Right cardiac atrium (tissue), 5 donors: Measurements from ENCODE around the gene C11orf68. TPM values are rescaled to one million over a fixed set of nuclear protein-coding genes. Genes with fewer than 3 reads are reported as not detected.

Source experiments
- ATAC-seq, 2 donors: fragments of 200-7000 bp; cut with Tn5 transposase; one replicate each; pipeline versions ENCODE4 v1.8.0 to v1.9.1; 2020; ENCODE audit warnings: moderate library complexity in 2 of 2, mild to moderate bottlenecking in 1 of 2
- DNase-seq, 3 donors: peaks; one replicate each; pipeline ENCODE4 v3.0.0-alpha.2; 2020
- H3K27ac ChIP-seq: one replicate; pipeline ENCODE4 v1.5.1; 2013; ENCODE audit warnings: mild to moderate bottlenecking, low read length, control low read depth, moderate library complexity
- H3K27me3 ChIP-seq: one replicate; pipeline ENCODE4 v1.6.1; 2013; ENCODE audit not compliant: control insufficient read depth, insufficient read depth
- H3K4me1 ChIP-seq: one replicate; pipeline ENCODE4 v1.6.1; 2013; ENCODE audit warnings: low read length; ENCODE audit not compliant: control insufficient read depth, insufficient read depth
- H3K4me3 ChIP-seq: one replicate; pipeline ENCODE4 v1.5.1; 2013; ENCODE audit warnings: low read length, control low read depth
- H3K9me3 ChIP-seq: one replicate; pipeline ENCODE4 v1.6.1; 2013; ENCODE audit warnings: low read length; ENCODE audit not compliant: control insufficient read depth
- WGBS: extraction: QIAGEN DNeasy Blood & Tissue Kit; methylation state at CpG from one replicate; pipeline ENCODE4 v1.1.7; 2013; 5-methylcytosine and 5-hydroxymethylcytosine counted together
- intact Hi-C, 4 donors: fragments of 100-400 bp; cut with DNase I; formaldehyde crosslinking; loops; one replicate each; pipeline versions ENCODE4 v1.11.0 to v1.14.0; 2022 to 2023
- polyA plus RNA-seq: library from polyadenylated mRNA; stranded (reverse); fragments of 200-250 nt; gene quantifications from one replicate; pipeline ENCODE4 v1.2.3, GENCODE V29; 2013
- total RNA-seq, 4 donors: library from RNA; stranded (reverse); fragmentation: NEBNext Ultra II Directional; extraction: Animal tissue kit (Norgen Biotek cat#: 25700); gene quantifications; one replicate each; pipeline ENCODE4 v1.2.1, GENCODE V29; 2021
- donor health status: healthy with polysubstance abuse.
- donor health status: DM: no; HTN: yes; CAD: no.
- donor health status: DM: no; HTN: no; CAD: no.
- donor health status: DM: no; HTN: yes; CAD: no; lungs with severe emphysema.
- donor health status: DM: yes; HTN: yes; CAD: no.

The C11orf68 gene
- total and polyA plus RNA-seq, 5 donors: 31.1 to 41.8 (median 39.6) TPM

- Histone ChIP-seq H3K27me3 (no peaks in the 10 kb centered on the region), H3K4me1 (peaks cover 7% of the 10 kb centered on the region), H3K9me3 (no peaks in the 10 kb centered on the region), H3K27ac (peak within 1 kb of the TSS; percentile 97), H3K4me3 (peak within 1 kb of the TSS; percentile 55)
- DNase-seq: peak; percentile 98 to 99 (median 99)
- intact Hi-C loops: loop anchor here in 2 of 4 donors (5.0 to 10.0 kb wide), 3 partner anchors 74 to 99 kb away; partner anchors contain the start of gene SART1 (in 2 of the 2)
- ATAC-seq: peak; percentile 83 to 87
- WGBS: under 1% methylated on average over 57 of the region's 57 CpGs
These were observed 30.6 kb downstream of the C11orf68 start, which contains the start of gene FIBP for GRCh38 chr11:65888163-65888814. TSS of gene FIBP (minus strand) at chr11:65888471. CDS start at chr11:65888418, 53 bp downstream.

GRCh38 chr11:65887723-65888162 lies 31.1 kb downstream of the C11orf68 start:
- Histone ChIP-seq H3K4me1 (peaks cover 6% of the 10 kb centered on the region), H3K4me3 (peak overlapping the region; percentile 55), H3K27ac (peak overlapping the region; percentile 49), H3K27me3 (no peaks in the 10 kb centered on the region), H3K9me3 (no peaks in the 10 kb centered on the region)
- no peak for DNase-seq
- 3% methylated on average over 23 of the region's 23 CpGs for WGBS
- no peak for ATAC-seq
- intact Hi-C loops: loop anchor here in 2 of 4 donors (5.0 to 10.0 kb wide), 3 partner anchors 75 to 100 kb away; partner anchors contain the start of gene SART1 (in 2 of the 2)

DNA sequence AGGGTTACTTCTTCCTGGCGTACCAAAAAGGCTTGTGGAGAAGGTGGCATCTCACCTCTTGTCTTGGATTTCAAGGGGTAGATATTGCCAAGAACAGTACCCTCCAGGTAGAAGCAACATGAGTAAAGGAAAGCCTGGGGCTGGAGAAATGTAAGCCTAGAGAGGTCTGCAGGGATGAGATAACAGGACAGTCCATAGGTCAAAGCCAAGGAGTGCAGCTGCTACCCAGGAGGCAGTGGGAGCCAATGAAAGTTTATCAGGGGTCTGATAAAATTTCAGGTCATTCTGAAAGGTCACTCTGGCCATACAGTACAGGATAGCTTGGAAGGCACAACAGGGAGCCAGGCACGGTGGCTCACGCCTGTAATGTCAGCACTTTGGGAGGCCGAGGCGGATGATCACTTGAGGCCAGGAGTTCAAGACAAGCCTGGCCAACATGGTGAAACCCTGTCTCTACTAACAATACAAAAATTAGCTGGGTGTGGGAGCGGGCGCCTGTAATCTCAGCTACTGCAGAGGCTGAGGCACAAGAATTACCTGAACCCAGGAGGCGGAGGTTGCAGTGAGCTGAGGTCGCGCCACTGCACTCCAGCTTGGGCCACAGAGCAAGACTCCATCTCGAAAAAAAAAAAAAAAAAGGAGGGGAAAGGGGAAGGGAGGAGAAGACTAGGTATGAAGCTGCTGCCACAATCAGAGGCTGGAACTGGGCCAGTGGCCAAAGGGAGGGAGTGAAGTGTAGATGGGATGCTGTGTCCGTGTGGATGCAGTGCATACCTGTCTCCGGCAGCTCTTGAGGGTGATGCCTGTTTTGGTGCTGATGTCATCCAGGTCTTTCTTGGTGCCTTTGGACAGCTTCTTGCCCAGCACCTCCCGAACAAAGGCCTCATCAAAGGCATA lies 31.8 kb downstream of the C11orf68 start:
- no peak for ATAC-seq
- 76% methylated on average over 14 of the region's 14 CpGs for WGBS
- Histone ChIP-seq H3K4me1 (peaks cover 4% of the 10 kb centered on the region), H3K27me3 (no peaks in the 10 kb centered on the region), H3K4me3 (peak overlapping the region; percentile 55), H3K9me3 (no peaks in the 10 kb centered on the region), H3K27ac (peak overlapping the region; percentile 49)
- peak in 1 of 3 donors; percentile 71 for DNase-seq
- intact Hi-C loops: loop anchor here in 2 of 4 donors (5.0 to 10.0 kb wide), 3 partner anchors 75 to 100 kb away; partner anchors contain the start of gene SART1 (in 2 of the 2)

DNA sequence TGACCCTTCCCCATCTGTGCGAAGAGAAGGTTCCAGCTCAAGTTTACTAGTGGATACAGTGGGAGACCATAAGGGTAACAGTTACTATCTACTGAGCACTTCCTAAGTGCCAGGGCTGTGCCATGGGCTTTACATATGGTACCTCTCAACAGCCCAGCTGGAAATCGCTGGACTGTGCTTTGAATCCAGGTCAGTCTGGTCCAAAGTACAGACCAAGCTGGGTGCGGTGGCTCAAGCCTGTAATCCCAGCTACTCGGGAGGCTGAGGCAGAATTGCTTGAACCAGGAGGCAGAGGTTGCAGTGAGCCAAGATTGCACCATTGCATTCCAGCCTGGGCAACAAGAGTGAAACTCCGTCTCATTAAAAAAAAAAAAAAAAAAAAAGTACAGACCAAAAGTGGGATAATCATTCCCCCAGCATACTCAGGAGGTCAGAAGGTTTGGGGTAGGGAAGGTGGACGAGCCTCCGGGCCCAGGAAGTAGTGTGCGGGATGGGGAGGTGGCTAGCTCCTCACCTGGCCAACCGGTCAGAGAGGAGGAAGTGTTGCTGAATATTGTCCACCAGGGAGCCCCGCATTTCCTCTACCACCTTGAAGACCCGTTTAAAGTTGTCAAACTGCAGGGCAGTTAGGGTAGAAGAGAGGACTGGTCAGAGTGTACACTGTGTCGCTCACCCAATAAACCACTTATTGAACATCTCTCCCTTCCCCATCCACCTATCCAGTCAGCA lies 32.9 kb downstream of the C11orf68 start:
- intact Hi-C loops: loop anchor here in 3 of 4 donors (2.0 to 10.0 kb wide), 5 partner anchors 76 to 105 kb away; partner anchors contain the start of gene SART1 (in 2 of the 3)
- no peaks in the 10 kb centered on the region for H3K27me3 ChIP-seq
- ATAC-seq: no peak
- peaks cover 4% of the 10 kb centered on the region for H3K4me1 ChIP-seq
- WGBS: 92% methylated on average over 12 of the region's 12 CpGs
- H3K9me3 ChIP-seq: no peaks in the 10 kb centered on the region
- H3K27ac ChIP-seq: no peak overlapping the region
- peak in 1 of 3 donors; percentile 31 for DNase-seq
- no peak overlapping the region for H3K4me3 ChIP-seq

- ATAC-seq: no peak
- Histone ChIP-seq H3K27ac (no peak overlapping the region), H3K27me3 (no peaks in the 10 kb centered on the region), H3K4me1 (peaks cover 4% of the 10 kb centered on the region), H3K9me3 (no peaks in the 10 kb centered on the region), H3K4me3 (no peak overlapping the region)
- no peak for DNase-seq
- intact Hi-C loops: loop anchor here in 3 of 4 donors (2.0 to 10.0 kb wide), 5 partner anchors 77 to 106 kb away; partner anchors contain the start of gene SART1 (in 2 of the 3)
- 92% methylated on average over 7 of the region's 7 CpGs for WGBS
These were observed 33.6 kb downstream of the C11orf68 start for GRCh38 chr11:65885231-65885630.

- Histone ChIP-seq H3K27me3 (no peaks in the 10 kb centered on the region), H3K4me3 (no peak overlapping the region), H3K9me3 (no peaks in the 10 kb centered on the region), H3K4me1 (no peaks in the 10 kb centered on the region), H3K27ac (peak overlapping the region; percentile 8)
- ATAC-seq: peak; percentile 22 to 23
- DNase-seq: peak; percentile 79 to 92 (median 92)
- 25% methylated on average over 9 of the region's 9 CpGs for WGBS
- intact Hi-C loops: loop anchor here (2.0 to 10.0 kb wide), 5 partner anchors 78 to 106 kb away; partner anchors contain the start of gene SART1 (in 2 of the 4)
These were observed 34.2 kb downstream of the C11orf68 start for GRCh38 chr11:65884716-65885092.

DNA sequence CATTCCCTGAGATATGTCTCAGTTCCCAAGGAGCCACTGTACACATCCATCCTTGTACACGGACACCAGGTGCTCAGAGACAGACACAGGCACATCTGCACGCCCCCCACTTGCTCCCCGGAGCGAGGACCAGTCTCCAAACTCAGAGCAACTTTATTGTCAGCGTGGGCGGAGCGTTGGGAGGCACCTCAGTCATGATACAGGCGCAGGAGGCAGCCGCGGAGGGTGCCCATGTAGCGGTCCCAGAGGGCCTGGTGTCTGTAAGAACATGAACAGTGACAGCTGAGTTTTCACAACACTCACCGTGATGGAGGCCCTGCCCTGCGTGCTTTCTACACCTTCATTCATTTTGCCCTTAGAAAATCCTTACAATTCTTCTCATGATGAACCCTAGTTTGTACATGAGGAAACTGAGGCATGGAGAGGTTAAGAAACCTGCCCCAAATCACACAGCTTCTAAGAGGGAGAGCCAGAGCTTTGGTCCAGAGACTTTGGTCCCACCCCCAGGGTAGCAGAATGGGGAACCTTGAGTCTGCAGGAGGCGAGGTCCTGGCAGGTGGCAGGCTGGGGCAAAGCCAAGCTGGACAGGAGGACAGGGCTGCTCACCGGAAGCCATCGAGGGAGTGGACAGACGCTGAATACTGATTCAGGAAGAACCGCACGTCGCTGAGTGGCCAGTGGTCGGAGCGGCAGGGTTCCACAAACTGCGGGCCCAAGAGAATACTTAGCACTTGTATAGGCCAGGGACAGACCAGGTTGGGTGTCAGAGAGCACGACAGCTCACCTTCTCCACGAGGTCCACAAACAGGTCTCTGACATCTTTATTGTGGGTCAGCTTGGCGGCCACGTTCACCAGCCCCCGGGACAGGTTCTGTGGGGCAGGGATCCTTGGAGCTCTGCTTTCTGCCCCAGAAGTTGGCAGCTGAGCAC lies 34.8 kb downstream of the C11orf68 start:
- H3K9me3 ChIP-seq: no peaks in the 10 kb centered on the region
- WGBS: 81% methylated on average over 28 of the region's 28 CpGs
- no peaks in the 10 kb centered on the region for H3K4me1 ChIP-seq
- no peak overlapping the region for H3K27ac ChIP-seq
- no peaks in the 10 kb centered on the region for H3K27me3 ChIP-seq
- DNase-seq: peak in 2 of 3 donors; percentile 0 to 52
- intact Hi-C loops: loop anchor here (2.0 to 10.0 kb wide), 4 partner anchors 81 to 107 kb away; partner anchors contain the start of gene SART1 (in 1 of the 4)
- no peak for ATAC-seq
- H3K4me3 ChIP-seq: no peak overlapping the region

DNA sequence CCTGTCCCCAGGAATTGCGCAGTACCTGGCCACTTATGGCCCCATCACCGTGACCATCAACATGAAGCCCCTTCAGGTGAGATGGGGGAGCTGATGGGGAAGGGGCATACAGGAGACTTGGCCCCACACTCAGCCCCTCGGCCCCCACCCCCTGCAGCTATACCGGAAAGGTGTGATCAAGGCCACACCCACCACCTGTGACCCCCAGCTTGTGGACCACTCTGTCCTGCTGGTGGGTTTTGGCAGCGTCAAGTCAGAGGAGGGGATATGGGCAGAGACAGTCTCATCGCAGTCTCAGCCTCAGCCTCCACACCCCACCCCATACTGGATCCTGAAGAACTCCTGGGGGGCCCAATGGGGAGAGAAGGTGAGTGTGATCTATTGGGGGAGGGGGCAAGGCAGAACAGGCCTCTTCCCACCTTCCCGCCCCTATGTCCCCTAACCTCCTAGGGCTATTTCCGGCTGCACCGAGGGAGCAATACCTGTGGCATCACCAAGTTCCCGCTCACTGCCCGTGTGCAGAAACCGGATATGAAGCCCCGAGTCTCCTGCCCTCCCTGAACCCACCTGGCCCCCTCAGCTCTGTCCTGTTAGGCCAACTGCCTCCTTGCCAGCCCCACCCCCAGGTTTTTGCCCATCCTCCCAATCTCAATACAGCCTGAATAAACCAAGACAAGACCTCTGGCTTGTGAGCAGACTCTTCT lies 35.7 kb downstream of the C11orf68 start:
- intact Hi-C loops: loop anchor here in 2 of 4 donors (5.0 to 10.0 kb wide), 2 partner anchors 82 to 104 kb away; partner anchors contain the start of gene SART1 (in 1 of the 2)
- no peak overlapping the region for H3K27ac ChIP-seq
- H3K27me3 ChIP-seq: no peaks in the 10 kb centered on the region
- ATAC-seq: no peak
- no peaks in the 10 kb centered on the region for H3K9me3 ChIP-seq
- no peak overlapping the region for H3K4me3 ChIP-seq
- 92% methylated on average over 13 of the region's 13 CpGs for WGBS
- no peaks in the 10 kb centered on the region for H3K4me1 ChIP-seq
- no peak for DNase-seq
